Neural progenitor cell (in vitro differentiated cells): ENCODE results near the gene ADARB2.

Source experiments
- EZH2 ChIP-seq: fragments of 200-600 bp; sonication (generic); IDR thresholded peaks from 2 replicates; pipeline ENCODE4 v1.6.1; 2017; ENCODE audit warnings: antibody characterized with exemption, mild to moderate bottlenecking, moderate library complexity
- EZH2phosphoT487 ChIP-seq: fragments of 200-600 bp; sonication (generic); IDR thresholded peaks from 2 replicates; pipeline ENCODE4 v1.6.1; 2017; ENCODE audit warnings: antibody characterized with exemption
- TF ChIP-seq, protein P1 (sequence below): fragments of 200-600 bp; sonication (generic); IDR thresholded peaks from 2 replicates; pipeline ENCODE4 v1.5.1; 2017; ENCODE audit warnings: antibody characterized with exemption, mild to moderate bottlenecking

DNA sequence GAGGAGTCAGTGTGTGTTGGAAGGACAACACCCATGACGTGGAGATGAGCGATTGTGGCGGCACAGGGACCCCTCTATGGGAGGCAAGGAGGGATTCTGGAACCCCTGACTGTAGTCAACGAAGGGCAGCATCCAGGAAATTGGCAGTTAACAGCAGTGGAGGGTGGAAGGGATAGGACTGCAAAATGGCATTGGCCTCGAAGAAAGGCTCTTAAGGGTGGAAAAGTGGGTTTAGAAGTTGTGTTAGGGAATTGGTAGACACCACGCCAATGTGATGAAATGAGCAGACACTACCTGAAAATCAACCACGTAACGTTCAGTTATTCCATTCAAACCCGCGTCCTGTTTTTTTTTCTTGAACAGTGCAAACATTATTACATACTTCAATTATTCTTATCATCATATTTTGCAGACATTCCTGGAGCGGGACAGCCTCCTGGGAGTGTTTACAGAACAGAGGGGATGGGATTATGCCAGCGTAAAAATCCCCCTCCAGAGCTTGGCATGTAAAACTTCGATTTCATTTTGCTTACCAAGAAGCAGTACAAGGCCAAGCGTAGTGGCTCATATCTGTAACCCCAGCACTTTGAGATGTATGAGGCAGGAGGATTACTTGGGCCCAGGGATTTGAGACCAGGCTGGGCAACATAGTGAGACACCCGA is 409.0 kb downstream of the ADARB2 start:
- TF ChIP-seq, protein P1, sequence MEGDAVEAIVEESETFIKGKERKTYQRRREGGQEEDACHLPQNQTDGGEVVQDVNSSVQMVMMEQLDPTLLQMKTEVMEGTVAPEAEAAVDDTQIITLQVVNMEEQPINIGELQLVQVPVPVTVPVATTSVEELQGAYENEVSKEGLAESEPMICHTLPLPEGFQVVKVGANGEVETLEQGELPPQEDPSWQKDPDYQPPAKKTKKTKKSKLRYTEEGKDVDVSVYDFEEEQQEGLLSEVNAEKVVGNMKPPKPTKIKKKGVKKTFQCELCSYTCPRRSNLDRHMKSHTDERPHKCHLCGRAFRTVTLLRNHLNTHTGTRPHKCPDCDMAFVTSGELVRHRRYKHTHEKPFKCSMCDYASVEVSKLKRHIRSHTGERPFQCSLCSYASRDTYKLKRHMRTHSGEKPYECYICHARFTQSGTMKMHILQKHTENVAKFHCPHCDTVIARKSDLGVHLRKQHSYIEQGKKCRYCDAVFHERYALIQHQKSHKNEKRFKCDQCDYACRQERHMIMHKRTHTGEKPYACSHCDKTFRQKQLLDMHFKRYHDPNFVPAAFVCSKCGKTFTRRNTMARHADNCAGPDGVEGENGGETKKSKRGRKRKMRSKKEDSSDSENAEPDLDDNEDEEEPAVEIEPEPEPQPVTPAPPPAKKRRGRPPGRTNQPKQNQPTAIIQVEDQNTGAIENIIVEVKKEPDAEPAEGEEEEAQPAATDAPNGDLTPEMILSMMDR = no peak
- TF ChIP-seq EZH2phosphoT487 (no peak), EZH2 (no peak)
